ENCODE measurements around the gene KLHL21. TPM values are rescaled to one million over a fixed set of nuclear protein-coding genes. Genes with fewer than 3 reads are reported as not detected.

Gene KLHL21
- polyA plus RNA-seq, 2 of the 4 experiments (the other 2 are of a cell fraction), result 3.3 to 10.5 TPM

- Histone ChIP-seq H3K4me2 (no peak overlapping the region), H3K4me3 (no peak overlapping the region), H3K27ac (no peak overlapping the region), H3K4me1 (no peaks in the 10 kb centered on the region), H3K9me3 (no peaks in the 10 kb centered on the region)
- ATAC-seq (0 out of 6 replicates have a peak, but pooled peaks of 1 of the 2 experiments have one; percentile 30), DNase-seq (ENCODE audit: low read depth in 1 of 2, low spot score in 1 of 2) (no peak), FAIRE-seq (no peak)
- TF ChIP-seq HOXA7 (CRISPR knock-in tag; IDR thresholded peaks at IDR 0.05) (no peak), MAFK (IDR thresholded peaks at IDR 0.05; ENCODE audit: partially characterized antibody) (no peak), ZC3H11A (IDR thresholded peaks at IDR 0.05) (no peak), RCOR1 (IDR thresholded peaks at IDR 0.05; ENCODE audit: low read depth, low read length) (no peak), FOSB (CRISPR knock-in tag; IDR thresholded peaks at IDR 0.05) (no peak), ATOH8 (CRISPR knock-in tag; IDR thresholded peaks at IDR 0.05; ENCODE audit: low read depth) (no peak), SREBF2 (IDR thresholded peaks at IDR 0.05) (no peak), RAD21 (conservative IDR thresholded peaks at IDR 0.05 in 1 of 2, IDR thresholded peaks at IDR 0.05 in 1 of 2) (no peak), ESRRA (IDR thresholded peaks at IDR 0.05; ENCODE audit: borderline replicate concordance, low read length) (no peak), MAZ (IDR thresholded peaks at IDR 0.05; ENCODE audit: borderline replicate concordance, low read depth, low read length) (no peak), CBX8 (IDR thresholded peaks at IDR 0.05) (no peak), ZFP36 (IDR thresholded peaks at IDR 0.05; ENCODE audit: borderline replicate concordance, partially characterized antibody) (no peak), HOXB5 (CRISPR knock-in tag; IDR thresholded peaks at IDR 0.05) (no peak), CBX2 (IDR thresholded peaks at IDR 0.05; ENCODE audit: borderline replicate concordance, low read depth) (no peak), CEBPB (IDR thresholded peaks at IDR 0.05) (no peak), POLR2A (IDR thresholded peaks at IDR 0.05; ENCODE audit: low read length) (no peak)
- TF ChIP-seq, protein P1, sequence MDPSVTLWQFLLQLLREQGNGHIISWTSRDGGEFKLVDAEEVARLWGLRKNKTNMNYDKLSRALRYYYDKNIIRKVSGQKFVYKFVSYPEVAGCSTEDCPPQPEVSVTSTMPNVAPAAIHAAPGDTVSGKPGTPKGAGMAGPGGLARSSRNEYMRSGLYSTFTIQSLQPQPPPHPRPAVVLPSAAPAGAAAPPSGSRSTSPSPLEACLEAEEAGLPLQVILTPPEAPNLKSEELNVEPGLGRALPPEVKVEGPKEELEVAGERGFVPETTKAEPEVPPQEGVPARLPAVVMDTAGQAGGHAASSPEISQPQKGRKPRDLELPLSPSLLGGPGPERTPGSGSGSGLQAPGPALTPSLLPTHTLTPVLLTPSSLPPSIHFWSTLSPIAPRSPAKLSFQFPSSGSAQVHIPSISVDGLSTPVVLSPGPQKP (IDR thresholded peaks at IDR 0.05; ENCODE audit: low read depth, low read length), result no peak
- TF ChIP-seq, protein P2, sequence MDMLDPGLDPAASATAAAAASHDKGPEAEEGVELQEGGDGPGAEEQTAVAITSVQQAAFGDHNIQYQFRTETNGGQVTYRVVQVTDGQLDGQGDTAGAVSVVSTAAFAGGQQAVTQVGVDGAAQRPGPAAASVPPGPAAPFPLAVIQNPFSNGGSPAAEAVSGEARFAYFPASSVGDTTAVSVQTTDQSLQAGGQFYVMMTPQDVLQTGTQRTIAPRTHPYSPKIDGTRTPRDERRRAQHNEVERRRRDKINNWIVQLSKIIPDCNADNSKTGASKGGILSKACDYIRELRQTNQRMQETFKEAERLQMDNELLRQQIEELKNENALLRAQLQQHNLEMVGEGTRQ (IDR thresholded peaks at IDR 0.05), result no peak
- TF ChIP-seq, protein P3, sequence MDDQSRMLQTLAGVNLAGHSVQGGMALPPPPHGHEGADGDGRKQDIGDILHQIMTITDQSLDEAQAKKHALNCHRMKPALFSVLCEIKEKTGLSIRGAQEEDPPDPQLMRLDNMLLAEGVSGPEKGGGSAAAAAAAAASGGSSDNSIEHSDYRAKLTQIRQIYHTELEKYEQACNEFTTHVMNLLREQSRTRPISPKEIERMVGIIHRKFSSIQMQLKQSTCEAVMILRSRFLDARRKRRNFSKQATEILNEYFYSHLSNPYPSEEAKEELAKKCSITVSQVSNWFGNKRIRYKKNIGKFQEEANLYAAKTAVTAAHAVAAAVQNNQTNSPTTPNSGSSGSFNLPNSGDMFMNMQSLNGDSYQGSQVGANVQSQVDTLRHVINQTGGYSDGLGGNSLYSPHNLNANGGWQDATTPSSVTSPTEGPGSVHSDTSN (IDR thresholded peaks at IDR 0.05), result no peak
- ChIA-PET POLR2A (interaction anchor here (0.6 kb wide), 1 partner anchor 36 kb away, joined by 3 read pairs; no protein-coding TSS in a partner anchor), CTCF (interaction anchor here (0.9 to 1.5 kb wide), 3 partner anchors 9 to 61 kb away, joined by 3 to 4 read pairs (median 3); no protein-coding TSS in a partner anchor)
- 75% methylated on average over 4 of the region's 4 CpGs for WGBS (ENCODE audit: missing lambda C conversion rate)
Measured at GRCh38 chr1:6547301-6547700, 55.4 kb downstream of the KLHL21 start.

DNA sequence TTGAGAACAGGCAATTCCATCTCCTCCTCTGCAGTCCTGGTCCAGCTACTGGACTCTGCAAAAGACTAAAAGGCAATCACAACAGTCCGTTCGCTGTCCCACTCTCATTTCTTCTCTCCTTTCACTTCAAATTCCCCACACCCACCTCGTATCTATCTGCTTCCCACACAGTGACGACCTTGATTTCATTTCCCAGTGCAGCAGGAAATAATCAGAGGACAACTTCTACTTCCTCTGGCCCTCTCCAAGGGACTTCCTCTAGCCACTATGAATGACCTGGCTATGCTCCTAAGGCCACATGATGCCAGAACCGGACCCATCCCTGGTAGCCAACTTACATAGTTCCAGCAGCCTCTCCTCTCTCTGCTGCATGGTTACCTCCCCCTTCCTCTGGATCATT, 56.3 kb downstream of the KLHL21 start:
- ChIA-PET CTCF (interaction anchor here (0.9 kb wide), 1 partner anchor 10 kb away, joined by 3 read pairs; no protein-coding TSS in a partner anchor), POLR2A (no interaction called here)
- no peak for DNase-seq (ENCODE audit: low read depth in 1 of 2, low spot score in 1 of 2)
- TF ChIP-seq RARB (CRISPR knock-in tag; IDR thresholded peaks at IDR 0.05) (no peak), RAD21 (conservative IDR thresholded peaks at IDR 0.05 in 1 of 2, IDR thresholded peaks at IDR 0.05 in 1 of 2) (no peak), EHF (CRISPR knock-in tag; IDR thresholded peaks at IDR 0.05) (no peak), FOSB (CRISPR knock-in tag; IDR thresholded peaks at IDR 0.05) (no peak), SREBF2 (IDR thresholded peaks at IDR 0.05) (no peak), PHF8 (IDR thresholded peaks at IDR 0.05; ENCODE audit: borderline replicate concordance, low read depth) (no peak), KDM1A (IDR thresholded peaks at IDR 0.05; ENCODE audit: low read depth) (no peak), HES2 (IDR thresholded peaks at IDR 0.05) (no peak), REST (IDR thresholded peaks at IDR 0.05) (no peak), ESRRA (IDR thresholded peaks at IDR 0.05; ENCODE audit: borderline replicate concordance, low read length) (no peak), MAFK (IDR thresholded peaks at IDR 0.05; ENCODE audit: partially characterized antibody) (no peak), CHD4 (IDR thresholded peaks at IDR 0.05; ENCODE audit: borderline replicate concordance) (no peak), JUNB (IDR thresholded peaks at IDR 0.05) (no peak)
- TF ChIP-seq, protein P4, sequence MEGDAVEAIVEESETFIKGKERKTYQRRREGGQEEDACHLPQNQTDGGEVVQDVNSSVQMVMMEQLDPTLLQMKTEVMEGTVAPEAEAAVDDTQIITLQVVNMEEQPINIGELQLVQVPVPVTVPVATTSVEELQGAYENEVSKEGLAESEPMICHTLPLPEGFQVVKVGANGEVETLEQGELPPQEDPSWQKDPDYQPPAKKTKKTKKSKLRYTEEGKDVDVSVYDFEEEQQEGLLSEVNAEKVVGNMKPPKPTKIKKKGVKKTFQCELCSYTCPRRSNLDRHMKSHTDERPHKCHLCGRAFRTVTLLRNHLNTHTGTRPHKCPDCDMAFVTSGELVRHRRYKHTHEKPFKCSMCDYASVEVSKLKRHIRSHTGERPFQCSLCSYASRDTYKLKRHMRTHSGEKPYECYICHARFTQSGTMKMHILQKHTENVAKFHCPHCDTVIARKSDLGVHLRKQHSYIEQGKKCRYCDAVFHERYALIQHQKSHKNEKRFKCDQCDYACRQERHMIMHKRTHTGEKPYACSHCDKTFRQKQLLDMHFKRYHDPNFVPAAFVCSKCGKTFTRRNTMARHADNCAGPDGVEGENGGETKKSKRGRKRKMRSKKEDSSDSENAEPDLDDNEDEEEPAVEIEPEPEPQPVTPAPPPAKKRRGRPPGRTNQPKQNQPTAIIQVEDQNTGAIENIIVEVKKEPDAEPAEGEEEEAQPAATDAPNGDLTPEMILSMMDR (IDR thresholded peaks at IDR 0.05), result no peak
- no peak overlapping the region for H3K27ac ChIP-seq
- no peaks in the 10 kb centered on the region for H3K4me1 ChIP-seq
- no peak overlapping the region for H3K4me3 ChIP-seq
- WGBS (ENCODE audit: missing lambda C conversion rate), result 90% methylated on average over 5 of the region's 5 CpGs
- H3K9me3 ChIP-seq, result no peaks in the 10 kb centered on the region
- ATAC-seq, result no peak
- no peak overlapping the region for H3K4me2 ChIP-seq
- no peak for FAIRE-seq

Measured in A549 (cell line).